NCI-H748 treated with DMSO at 0.1 percent for 48 hours (cell line): ENCODE data around the gene ZNF529.
"Not testable (repeated sequence)": the region's sequence is repeated elsewhere in the genome, so short reads cannot be mapped to it uniquely, and the experiment has no call there.

Experiments used
- DNase-seq: peaks from one replicate; lab custom pipeline; 2025; lab: John Stamatoyannopoulos, UW

The ZNF529 gene

DNA sequence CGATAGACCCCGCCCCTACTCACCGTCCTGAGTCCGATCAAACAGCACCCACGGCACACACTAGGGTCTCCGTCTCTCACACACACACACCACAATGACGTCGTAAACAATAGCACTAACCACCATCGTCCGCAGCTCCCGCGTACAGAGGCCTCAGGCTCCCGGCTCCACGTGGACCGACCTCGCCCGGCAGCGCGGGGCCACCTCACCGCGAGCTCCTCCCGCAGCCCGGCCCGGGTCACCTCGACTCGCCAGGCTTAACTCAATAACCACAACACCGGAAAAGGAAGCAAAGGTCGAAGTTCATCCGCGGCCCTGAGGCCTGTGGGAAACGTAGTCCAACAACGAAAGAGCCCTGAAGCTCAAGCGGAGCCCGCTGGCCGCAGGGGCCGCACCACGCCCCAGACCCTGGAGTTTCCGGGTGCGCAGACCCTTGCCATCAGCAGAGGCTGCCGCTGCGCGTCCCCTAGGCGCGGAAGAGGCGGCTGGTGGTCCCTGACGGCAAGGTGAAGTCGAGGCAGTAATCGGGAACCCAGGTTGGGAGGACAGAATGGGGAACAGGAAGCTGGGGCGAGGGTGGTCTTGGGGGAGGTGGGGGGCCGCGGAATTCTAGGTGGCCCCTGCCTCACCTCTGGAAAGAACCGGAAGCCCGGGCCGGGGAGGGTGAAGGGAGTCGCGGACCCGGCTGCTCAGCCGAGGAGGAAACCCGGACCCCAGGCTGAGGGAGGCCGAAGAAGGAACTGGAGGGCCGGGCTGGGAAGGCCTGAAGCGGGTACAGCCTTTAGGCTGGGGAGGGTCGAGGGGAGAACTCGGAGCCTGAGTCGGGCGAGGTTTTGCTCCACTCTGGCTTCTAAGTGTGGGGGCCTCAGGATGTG is at the start of gene ZNF529:
Gene ZNF529, minus strand, starts transcription at position 273 of the 875 bp plus-strand sequence. CDS start 946 bp downstream, outside the sequence.
- DNase-seq: peak; percentile 90

DNA sequence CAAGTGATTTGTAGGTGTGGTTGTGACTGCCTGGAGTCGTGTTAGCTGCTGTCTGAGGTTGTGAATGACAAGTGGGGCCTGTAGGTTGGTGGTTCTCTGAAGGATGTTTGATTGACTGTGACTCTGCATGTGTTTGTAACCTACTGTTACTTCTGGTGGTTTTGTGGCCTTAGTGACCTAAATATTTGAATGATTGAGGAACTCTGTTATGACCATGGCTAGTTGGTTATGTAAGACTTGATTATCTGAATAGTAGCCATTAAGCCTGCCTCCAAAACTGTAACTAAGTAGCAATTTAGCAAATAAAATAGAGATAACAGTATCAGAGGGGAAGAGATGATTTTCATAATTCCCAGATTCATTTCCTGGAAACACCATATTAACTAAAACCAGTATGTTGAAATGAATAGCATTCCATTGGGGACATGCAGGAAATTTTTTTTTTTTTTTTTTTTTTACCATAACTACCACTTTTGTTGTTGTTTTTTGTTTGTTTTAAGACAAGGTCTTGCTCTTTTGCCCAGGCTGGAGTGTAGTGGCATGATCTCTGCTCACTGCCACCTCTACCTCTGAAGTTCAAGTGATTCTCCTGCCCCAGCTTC is 32.9 kb upstream of the ZNF529 start:
- no peak for DNase-seq

DNA sequence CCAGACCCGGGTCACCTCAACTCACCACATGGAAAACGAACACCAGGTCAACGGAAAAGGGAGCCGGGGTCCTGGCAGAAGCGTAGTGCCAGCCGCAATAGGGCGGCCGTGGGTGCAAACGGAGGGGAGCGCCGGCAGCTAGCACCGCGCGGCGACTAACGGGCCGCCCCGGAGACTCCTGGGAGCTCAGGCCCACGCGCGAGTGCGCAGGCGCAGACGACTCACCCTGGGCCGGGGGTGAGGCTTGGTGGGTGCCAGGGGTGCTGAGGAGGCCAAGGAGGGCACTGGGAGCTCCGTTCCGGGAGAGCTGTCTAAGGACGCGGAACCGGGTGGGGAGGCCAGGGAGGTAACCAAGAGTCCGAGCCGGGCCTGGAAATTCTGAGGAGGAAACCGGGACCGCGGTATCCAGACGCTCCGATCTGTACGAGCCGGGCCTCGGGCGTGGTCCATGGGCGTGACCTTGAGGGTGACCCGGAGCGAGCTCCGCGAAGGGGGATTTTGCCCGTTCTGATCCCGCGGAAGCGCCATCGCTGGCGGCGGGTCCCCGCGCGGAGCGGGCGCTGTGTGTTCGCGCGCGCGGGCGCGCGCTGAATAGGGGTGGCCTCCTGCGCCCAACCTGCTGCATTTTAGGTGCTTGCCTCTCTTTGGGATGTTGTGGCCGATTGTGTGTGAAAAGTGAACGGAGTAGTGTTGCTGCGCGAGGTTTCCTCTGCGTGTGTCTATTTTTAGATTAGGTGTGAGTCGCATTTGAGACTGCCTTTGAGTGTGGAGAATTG is 32.2 kb upstream of the ZNF529 start, which contains the start of gene ZNF382:
Gene ZNF382, plus strand, starts transcription at position 213 of the 776 bp plus-strand sequence. CDS start 4,602 bp downstream, outside the sequence.
- DNase-seq: no peak

DNA sequence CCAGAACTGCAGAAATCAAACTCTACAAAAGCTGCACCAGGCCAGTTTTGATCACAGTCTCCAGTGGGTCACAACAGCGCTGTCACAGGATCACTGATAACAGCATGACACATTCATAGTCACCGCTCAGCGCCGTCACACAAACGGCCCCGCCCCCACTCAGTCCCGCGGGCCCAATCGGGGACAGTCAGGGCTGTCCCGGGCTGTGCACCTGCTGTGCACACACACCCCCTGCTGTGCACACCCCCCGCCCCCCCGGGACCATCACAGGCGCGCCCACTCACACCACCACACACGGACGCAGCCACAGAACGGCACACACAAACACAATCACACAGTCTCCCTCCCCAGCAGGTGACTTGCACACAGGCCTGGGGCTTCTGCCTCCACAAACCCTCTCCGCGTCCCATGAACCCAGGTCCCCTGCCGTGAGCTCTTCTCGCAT is 31.6 kb upstream of the ZNF529 start:
- DNase-seq: no peak

- DNase-seq: not testable (repeated sequence)
These were observed 29.6 kb upstream of the ZNF529 start for GRCh38 chr19:36602681-36603080.

- DNase-seq: no peak
These were observed 6.2 kb upstream of the ZNF529 start for GRCh38 chr19:36579255-36579654.

DNA sequence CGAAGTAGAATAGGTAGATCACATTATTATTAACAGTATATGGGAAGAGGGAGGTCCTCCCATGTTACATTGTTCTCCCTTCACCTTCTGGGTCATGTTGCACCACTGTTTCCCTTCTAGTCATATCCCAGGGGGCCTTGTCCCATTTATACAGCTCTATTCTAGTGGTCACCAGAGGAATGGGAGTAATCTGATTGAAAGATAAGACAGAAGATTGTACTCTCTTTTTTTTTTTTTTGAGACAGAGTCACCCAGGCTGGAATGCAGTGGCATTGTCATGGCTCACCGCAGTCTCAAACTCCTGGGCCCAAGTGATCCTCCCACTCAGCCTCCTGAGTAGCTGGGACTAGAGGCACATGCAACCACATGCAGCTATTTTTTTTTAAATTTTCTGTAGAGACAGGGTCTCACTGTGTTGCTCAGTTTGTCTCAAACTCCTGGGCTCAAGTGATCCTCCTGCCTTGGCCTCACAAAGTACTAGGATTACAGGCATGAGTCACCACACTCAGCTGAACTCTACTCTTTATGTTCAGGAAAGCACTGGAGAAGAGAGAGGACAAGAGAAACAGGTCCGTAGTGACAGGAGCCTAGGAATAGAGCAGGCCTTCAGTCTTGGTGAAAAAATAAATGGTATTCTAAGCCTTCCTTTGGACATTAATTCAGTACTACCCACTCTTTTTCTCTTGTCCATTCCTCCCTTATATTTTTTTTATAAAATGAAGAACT is 4.3 kb upstream of the ZNF529 start:
- DNase-seq: no peak

DNA sequence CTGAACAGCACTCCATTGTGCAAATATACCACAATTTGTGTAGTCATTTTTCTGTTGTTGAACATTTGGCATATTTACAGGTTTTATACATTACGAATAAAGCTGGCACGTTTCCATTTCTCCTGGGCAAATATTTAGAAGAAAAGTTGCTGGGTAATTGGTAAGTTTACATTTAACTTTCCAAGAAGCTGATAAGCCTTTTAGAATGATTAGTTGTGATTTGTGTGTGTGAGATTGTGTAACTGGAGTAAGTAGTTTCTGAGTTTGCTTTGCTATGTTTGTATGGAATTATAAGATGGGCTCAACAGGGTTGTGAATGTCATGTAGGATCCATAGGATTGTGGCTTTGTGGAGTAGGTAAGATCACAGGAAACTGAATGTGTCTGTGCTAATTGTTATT is 1.6 kb upstream of the ZNF529 start:
- no peak for DNase-seq

DNA sequence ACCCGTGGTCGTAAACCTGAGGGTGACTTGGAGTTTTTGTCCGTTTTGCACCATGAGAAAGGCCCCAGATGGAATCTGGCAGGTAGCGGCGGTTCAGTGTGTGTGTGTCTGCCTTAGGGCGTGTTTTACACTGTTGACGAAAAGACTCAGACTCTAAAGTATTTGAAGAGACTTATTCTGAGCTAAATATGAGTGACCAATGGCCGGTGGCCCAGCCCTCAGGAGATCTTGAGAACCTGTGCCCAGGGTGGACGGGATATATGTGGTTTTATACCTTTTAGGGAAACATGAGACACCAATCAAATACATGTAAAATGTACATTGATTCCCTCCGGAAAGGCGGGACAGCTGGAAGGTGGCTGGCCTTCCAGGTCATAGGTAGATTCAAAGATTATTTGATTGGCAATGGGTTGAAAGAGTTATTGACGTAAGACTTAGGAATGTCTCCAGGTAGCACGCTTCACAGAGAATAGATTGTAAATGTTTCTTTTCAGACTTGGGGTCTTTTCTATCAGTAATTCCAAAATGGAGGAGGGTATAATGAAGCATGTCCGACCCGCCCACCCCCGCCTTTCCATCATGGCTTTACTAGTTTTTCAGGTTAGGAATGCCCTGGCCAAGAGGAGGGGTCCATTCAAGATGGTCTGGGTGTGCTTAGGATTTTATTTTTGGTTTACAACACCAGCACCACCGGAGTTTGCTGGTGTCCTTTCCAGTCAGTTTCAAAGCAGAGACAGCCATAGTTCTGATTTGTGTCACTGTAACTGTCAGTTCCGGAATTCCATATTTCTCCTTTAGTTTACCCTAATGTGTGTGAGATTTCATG is 1.0 kb upstream of the ZNF529 start:
- peak; percentile 9 for DNase-seq

- DNase-seq: no peak
These were observed 486 bp downstream of the ZNF529 start for GRCh38 chr19:36572593-36573019.

GRCh38 chr19:36564391-36564790 is 8.7 kb downstream of the ZNF529 start:
- no peak for DNase-seq

DNA sequence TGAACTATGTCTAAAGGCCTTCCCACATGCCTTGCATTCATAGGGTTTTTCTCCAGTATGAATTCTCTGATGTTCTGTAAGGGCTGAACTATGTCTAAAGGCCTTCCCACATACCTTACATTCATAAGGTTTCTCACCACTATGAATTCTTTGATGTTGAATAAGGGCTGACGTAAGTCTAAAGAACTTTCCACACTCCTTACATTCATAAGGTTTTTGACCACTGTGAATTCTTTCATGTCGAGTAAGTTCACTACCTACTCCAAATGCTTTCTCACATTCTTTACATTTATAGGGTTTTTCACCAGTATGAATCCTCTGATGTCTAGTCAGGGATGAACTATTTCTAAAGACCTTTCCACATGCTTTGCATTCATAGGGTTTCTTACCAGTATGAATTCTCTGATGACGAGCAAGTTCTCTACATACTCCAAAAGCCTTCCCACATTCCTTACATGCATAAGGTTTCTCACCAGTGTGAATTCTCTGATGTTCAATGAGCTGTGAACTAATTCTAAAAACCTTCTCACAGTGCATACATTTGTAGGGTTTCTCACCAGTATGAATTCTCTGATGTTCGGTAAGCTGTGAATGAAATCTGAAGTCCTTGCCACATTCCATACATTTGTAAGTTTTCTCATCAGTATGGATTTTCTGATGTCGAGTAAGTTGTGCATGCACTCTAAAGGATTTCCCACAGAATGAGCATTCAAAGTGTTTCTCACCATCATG is 25.9 kb downstream of the ZNF529 start:
- no peak for DNase-seq

- no peak for DNase-seq
These were observed 44.1 kb downstream of the ZNF529 start for GRCh38 chr19:36528921-36529518.

DNA sequence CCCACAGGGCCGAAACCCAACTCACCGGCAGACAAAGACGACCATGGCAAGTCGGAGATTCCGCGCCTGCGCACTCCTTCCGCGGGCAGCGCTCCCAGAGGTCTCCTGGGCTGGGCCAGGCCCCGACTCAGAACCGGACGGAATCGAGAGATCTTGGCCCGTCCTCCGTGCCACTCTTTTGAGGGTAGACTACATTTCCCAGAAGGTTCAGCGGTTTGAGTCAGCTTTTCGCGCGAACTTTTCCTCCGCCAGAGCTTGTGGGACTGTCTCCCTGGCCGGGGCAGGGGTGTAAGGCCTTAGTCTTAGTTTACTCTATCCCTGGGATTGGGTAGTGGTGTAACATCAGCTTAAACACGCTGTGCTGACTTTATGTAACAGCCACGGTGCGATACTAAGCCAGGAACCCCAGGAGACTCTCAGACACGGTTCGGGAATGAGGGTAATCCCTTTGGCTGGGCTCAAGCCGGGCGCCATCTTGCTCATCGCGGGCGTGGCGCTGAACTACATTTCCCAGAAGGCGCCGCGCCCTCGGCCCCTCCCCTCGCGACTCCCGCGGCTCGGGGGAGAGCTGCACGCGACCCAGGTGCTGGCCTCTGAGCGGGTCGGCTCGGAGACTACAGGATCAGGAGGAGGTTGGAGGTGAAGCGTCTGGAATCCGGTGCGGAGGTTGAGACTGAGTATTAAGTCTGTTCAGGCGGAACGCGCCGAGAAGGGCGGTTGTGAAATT is 44.7 kb downstream of the ZNF529 start, which contains the start of gene ZNF260:
Gene ZNF260, minus strand, starts transcription at position 78 of the 727 bp plus-strand sequence. CDS start 13,033 bp downstream, outside the sequence.
- peak; percentile 88 for DNase-seq

DNA sequence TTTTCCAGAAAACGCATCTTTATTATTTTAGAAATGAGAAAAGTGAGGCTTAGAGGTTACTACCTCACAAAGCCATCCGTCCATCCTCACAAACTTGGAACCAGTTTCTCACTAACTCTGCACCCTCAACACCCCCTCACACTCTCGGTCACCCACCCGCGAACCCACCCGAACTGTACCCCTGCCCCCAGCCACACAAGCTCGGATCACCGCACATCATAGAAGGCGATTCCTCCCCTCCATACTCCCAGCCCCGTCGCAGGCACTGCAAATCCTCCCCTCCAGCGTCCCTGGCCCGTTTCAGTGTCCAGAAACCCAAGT is 45.3 kb downstream of the ZNF529 start:
- no peak for DNase-seq

DNA sequence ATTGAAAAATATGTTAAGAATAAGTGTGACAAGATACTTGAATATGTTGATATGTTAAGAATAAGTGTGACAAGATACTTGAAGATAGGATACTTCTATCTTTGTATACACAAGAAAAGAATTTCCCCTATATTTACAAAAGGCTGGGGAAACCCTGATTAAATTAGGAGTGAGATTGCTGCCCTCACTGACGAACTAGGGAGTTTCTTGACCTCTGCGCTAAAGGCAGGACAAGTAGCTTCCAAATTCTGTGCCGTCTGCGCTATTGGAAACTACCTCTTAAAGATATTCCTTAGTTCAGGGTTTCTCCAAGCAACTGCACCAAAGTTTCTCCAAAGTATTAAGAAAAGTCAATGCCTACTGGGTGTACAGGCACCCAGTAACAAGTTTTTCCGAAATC is 45.8 kb downstream of the ZNF529 start:
- DNase-seq: no peak

- DNase-seq: no peak
These were observed 46.5 kb downstream of the ZNF529 start for GRCh38 chr19:36526581-36526980.

DNA sequence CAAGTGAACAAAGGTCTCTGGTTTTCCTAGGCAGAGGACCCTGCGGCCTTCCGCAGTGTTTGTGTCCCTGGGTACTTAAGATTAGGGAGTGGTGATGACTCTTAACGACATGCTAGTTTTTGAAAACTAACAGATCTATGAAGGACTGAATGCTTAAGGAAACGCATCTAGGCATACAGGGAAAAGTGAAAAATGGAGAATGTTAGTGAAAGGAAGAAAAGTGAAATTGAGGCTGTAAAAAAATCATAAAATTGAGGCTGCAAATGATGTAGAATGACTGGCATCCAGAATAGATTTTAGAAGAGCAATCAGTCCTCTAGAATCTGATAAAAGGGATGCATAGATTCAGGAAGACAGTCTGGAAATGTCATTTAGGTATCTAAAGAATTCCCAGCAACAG is 48.5 kb downstream of the ZNF529 start:
- DNase-seq: no peak

GRCh38 chr19:36514012-36514612 is 59.0 kb downstream of the ZNF529 start:
- DNase-seq: no peak
